NCI-H2081 treated with DMSO at 0.1 percent for 48 hours (cell line): ENCODE measurements around the gene HDGFL2.

Experiments used
- DNase-seq: peaks from one replicate; lab custom pipeline; 2025; lab: John Stamatoyannopoulos, UW

Gene HDGFL2

DNA sequence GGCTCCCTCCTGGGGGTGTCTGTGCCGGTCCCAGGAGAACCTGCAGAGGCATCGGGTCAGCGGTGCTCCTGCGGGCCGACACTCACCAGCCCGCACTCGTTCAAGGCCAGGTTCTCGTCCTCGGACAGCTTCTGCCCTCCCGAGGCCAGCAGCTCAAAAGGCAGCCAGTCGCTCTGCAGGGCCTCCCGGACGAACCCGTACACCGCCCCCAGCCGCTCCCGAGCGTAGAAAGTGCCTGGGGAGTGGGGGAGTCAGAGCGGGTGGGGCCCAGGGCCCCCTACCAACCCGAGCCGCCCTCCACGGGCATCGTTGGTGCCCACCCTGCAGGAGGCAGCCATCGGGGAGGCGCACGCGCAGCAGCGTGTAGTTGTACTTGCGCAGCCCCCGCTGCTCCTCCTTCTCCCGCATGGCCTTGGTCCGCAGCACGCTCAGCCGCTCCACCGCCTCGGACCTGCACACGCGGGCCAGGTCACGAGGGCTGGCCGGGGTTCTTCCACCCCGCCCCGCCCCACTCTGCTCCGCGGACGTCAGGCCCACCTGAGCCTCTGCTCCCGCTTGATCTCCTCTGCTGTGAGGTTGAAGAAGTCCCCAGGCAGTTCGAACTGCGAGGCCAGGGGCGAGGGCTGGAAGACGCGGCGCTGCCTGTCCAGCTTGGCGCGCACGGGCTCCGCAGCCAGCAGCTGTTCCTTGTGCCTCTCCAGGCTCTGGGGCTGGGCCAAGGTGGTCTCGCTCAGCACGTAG lies 26.0 kb upstream of the HDGFL2 start:
- no peak for DNase-seq

DNA sequence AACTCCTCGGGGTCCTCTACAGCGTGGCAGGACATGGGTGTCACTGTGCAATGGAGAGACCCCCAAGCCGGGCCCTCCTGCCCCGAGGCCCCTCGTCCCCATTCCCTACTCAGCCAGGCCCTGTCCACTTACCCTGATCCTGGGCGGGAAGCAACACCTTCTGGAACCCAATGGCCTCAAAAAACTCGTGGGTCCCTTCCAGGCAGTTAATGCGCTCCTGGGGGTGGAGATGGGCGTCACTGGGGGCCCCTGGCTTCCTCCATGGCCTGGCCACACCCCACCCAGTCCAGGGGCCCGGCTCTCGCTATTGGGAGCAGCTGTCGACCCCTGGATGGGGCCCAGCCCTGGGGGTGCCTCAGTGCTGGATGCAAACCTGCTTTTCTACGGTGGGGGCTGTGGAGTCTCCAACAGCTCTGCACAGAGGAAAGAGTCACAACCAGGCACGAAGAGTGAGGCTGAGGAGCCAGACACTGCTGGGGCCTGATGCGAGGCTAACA lies 25.3 kb upstream of the HDGFL2 start:
- DNase-seq, result no peak

DNA sequence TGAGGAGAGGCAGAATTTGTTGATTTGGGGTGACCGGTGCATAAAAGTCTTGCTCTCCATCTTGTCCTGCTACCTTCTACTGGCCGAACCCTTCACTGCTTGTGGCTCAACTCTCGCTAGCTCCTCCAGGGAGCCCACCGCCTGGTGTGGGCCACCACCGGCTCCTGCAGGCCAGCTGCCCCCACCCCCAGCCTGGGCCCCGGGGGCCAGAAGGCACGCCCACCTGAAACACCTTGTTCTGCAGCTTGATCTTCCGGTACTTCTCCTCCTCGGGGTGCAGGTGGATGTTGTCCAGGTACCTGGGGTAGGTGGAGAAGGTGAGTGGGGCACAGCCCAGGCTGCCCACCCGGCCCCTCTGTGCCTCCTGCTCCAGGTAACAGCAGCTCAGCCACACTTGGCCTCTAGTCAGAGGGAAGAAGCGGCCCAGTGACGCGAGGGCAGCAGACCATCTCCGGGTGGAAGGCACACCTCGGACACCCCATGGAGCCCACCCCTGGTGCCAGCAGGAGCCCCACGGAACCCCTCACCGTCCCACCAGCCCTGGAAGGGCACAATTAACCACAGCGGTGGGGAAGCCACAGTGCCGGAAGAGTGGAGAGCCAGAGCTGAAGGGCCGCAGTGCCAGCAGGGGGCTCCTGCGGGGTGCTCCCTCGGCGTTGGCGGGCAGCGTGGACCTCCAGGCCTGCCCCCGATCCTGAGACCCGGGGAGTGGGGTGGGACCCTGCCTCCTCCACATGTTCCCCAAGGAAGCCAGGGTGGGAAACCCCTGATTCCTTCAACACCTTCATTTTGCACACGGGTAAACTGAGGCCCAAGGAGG lies 24.6 kb upstream of the HDGFL2 start:
- DNase-seq, result no peak

DNA sequence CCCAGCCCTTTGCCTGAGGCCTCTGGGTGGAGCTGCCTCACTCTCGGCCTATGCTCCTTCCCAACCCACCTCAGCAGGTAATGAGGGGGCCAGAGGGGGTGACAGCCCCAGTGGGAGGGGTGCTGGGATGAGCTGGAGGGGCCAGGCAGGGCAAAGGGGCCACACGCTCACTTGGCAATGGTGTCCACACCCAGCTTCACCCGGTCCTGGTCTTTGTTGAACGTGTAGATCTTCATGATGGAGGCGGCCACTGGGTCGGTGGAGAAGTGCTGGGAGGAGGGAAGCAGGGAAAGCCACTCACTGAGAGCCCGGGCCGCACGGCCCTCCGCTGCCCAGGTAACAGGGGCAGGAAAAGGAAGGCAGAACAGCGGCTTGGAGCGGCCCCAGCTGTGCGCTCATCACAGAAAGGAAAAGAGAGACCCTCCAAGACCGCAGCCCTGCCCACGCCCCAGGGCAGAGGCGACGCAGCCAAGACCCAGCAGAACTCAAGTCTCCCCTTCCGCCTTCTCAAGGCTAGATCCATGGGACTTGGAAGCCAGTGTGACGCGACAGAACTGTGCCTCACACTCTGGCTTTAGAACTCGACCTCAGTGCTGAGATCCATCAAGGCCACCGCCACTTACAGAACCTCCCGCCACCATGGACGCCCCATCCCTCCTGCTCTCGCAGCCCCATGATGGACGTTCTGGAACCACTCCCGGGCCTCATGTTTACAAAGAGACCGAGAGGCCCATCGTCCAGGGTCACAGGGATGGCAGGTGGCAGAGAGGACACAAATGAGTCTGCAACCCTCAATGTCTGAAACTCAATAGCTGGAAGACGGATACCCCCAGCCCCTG lies 23.7 kb upstream of the HDGFL2 start:
- no peak for DNase-seq

DNA sequence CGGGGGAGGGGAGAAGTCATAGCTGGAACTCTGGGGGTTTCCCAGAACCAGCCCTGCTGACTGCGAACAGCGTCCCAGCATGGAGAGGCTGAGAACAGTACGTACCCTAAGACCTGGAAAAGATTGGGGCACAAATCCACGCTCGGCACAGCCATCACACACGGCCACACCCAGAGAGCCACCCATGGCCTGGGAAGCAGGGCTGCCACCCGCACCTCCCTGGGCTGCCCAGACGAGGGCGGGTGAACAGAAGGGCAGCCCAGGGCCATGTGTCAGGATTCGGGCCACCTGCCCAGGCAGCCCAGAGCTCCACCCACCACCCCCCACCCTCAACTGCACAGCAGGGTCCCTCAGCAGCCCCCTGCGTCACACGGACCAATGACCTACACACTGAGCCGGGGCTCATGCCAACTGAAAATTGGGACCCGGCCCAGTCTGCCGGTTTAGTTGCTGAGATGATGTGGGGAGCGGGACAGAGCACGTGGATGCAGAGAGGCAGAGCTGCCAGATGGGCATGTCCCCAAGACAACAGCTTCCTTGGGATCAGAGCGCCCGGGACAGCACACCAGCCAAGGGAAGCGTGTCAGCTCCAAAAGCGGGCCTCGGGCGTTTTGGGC lies 23.0 kb upstream of the HDGFL2 start:
- DNase-seq, result no peak

DNA sequence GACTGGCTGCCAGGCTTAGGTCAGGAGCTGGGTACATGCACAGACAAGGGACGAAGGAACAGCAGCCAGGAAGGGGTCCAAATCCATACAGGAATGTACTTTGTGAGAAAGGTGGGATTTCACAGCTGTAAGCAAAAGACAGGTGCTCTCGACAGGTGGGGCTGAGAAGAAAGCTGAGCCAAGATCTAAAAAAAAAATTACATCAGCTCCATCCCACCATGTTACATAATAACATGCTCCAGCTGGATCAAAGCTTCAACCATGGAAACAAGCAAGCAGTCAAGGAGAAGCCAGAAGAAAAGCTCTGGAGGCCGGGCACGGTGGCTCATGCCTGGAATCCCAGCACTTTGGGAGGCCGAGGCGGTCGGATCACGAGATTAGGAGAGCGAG lies 22.5 kb upstream of the HDGFL2 start:
- no peak for DNase-seq

DNA sequence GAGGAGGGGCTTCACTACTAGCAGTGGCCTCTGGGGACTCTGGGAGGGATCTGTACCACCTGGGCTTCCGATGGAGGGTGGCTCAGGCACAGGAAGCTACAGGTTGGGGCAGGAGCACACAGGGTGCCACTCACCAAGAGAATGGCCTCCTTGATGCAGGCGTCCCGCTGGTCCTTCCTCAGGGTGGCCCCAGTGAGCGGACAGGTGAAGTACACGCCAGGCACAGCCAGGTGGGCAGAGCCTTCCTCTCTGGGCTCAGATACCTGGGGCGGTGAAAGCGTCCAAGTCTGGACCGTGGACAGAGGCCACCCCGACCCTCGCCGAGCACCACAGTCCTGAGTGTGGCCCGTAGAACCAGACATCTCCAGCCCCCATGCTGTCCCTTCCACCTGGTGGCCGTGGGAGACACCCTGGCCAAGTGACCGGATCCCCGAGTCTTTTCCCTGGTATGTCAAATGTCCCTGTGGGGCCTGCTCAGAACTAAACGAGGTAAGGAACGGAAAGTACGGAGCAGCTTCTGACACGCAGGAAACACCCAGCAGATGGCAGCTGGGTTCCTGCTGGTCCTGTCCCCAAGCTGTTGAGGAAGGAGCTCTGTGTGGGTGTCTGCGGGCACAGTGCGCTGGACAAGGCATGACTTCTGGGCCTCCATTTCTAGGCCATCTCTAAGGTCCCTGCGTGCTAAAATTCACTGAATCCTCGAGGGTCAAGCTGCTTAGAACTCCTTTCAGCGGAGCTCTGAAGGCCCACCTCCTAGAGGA lies 19.7 kb upstream of the HDGFL2 start:
- no peak for DNase-seq

DNA sequence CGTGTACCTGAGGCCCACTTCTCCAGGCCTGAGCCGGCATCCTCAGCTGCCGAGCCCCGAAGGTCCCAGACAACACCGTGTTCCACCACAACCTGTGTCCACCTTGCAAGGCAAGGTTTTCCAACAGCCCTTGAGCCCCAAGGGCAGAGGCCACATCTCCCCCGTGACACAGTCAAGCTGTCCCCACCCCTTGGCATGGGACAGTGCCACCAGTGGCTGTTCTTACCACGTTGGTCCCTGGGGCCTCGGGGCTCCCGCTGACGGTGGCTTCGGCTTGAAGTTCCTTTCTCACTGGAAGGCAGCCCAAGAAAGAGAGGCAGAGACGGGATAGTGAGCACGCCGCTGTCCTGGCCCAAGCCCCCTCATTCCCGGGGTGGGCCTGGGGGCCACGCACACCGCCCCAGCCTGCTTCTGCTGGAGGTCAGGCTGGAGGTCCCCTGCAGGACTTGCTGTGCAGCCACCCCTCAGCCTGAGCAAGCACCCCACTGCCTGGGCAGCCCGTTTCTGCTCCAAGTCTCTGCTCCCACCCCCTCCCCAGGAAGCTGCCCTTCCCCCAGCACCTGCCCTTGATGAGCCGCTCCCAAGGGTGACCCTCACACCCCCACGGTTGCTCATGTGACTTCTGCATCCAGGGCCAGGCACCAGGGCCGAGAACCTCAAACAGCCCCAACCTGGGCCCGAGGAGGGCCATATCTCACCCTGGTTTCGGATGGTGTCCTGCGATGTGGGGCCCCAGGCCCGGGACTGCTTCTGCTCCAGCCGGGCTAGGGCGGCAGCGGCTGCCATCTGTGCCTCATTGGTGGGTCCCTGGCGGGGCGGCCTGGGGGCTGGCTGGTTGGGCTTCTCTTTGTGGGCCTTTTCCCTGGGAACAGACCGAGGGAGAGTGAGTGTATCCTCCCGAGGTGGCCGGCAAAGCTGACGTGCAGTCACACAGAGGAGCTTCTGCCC lies 18.6 kb upstream of the HDGFL2 start:
- no peak for DNase-seq

DNA sequence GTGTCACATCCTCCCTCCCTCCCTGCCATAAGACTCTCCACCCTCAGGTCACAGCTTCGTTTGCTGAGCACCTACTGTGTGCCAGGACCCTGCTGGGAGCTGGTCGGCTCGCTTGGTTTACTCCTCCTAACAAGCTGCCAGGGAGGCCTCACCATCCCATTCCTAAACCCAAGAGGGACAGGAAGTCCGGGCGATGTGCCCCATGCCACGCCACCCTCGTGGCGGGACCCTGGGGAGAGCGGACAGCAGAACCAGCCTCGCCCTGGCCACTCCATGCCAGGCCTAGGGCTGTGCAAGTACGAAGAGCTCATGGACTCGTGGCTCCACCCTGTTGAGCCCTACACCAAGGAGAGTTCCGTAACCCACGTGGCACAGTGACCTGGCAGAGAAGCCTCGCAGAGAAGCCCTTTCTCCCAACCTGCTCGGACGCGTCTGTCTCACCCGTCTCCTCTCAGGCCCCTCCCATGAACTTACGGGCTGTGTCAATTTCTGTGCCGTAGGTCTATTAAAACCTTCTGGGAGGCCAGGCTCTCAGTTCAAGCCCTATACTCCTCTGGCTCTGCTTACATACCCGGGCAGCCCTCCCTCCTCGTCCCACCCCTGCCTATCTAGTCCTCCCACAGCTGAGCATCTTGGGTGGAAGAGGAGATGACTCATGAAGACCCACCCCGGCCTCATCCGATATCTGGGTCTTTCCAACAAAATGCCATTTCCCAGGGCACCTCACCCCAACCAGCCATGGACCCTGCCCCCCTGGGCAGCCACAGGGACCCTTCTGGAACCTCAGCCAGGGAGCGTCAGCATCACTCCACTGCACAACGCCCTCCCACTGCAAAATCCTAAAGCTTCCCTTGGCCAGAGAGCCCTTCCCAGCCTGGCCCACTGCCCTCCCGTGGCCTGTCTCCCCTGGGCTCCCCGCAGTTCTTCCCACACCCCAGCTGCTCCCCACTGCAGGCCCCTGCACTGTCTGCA lies 17.1 kb upstream of the HDGFL2 start:
- DNase-seq, result no peak

DNA sequence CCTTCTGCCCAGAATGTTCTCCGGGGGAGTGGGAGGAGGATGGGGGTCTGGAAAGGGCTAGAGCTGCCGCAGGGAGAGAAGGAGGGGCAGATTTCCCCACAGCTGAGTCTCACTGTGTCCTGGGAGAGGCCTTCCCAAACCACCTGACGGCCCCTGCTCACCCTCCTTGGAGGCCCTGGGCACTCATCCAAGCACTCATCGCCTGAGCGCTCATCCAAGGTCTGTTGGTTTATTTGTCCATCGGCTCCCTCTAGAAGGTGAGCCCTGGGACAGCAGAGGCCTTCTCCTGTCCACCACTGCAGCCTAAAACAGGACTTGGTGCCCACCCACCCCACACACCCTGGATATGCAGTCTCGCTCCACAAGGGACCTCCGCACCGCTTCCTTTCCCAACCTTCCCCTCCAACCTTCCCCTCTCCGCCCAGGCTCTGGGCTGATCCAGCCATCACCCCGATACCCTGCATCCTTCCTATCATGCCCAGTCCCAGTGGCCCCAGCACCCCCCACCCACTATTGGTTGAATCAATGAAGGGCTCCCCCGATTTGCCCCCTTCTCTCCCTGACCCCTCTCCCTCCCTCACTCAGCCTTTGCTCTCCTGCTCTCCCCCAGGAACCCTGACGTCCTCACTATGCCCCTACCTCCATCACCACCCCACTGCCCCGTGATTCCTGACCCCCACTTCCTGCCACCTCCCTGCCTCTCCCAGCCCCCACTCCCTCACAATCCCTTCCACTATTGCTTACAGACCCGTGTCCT lies 16.2 kb upstream of the HDGFL2 start:
- DNase-seq, result no peak

DNA sequence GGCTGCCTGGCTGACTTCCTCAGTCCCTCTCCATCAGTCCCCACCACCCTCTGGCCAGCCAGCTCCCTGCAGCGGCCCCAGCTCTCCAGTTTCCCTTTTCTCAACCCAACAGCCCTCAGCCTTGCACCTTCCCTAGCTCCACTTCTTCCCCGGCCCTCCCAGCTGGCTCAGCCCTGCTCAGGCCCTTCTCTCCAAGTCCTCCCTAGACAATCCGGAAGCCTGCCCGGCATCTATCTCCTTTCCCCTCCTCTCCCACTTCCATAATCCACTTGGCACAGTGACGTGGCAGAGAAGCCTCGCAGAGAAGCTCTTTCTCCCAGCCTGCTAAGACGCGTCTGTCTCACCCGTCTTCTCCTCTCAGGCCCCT lies 15.6 kb upstream of the HDGFL2 start:
- no peak for DNase-seq

DNA sequence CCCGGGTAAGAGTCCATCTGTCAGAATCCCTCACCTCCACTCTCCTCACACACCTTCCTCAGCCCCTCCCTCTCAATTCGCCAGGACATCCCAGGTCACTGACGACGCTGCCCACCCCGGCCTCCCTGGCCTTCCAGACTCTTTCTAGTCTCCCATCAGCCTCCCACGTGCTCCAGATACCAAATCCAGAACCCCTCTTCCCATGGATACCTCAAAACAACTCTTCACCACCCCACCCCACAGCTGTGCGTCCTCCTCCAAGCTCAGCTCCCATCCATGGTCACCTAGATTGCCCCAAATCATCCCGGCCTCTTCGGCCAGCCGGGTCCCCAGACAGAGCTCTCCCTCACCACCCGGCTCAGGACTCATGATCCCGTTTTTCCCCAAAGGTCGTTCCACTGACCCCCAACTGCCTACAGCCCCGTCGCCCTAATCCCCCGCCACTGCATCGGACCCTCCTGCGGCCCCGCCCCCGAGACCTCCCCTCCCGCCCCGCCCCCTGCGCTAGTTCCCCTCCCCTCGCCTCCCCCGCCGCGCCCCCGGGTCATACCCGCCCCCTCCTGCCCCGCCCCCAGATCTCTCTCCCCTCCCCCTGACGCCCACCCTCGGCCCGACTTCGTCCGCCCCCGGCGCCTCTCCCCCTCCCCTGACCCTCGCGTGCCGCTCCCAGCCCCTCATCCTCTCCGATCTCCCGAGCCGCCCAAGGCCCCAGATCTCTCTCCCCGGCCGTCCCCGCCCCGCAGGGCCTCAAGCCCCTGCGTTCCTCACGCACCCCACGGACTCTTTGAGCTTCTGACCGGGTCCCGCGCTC lies 15.0 kb upstream of the HDGFL2 start:
- no peak for DNase-seq

DNA sequence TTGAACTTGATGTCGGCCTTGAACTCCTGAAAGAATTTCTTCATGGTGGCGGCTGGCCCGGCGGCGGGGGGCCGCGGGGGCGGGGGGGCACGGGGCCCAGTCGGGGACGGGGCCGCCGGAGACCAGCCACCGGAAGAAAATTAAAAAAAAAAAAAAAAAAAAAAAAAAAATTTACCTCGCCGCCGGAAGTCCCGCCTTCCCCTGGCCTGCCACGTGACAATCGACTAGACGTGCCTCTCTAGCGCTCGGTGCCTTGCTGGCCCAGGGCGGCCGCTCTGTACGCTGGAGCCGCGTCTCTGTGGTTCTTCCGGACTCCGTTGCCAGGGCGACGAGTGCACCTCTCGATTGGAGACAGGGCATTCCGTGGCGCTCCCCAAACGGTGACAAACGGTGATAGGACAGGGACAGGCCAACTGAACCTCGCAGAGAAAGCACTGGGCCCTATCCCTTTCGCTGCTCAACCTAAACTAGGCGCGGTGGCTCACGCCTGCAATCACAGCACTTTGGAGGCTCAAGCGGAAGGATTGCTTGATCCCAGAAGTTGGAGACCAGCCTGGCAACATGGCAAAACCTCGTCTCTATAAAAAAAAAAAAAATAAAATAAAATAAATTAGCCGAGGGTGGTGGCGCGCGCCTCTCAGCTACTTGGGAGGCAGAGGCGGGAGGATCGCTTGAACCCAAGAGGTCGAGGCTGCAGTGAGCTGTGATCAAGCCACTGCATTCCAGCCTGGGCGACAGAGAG lies 14.3 kb upstream of the HDGFL2 start, which contains the start of gene UBXN6:
TSS of gene UBXN6 (minus strand) at position 141 of the 742 bp plus-strand sequence. CDS start at position 44, 97 bp downstream.
- DNase-seq, result peak; percentile 81

DNA sequence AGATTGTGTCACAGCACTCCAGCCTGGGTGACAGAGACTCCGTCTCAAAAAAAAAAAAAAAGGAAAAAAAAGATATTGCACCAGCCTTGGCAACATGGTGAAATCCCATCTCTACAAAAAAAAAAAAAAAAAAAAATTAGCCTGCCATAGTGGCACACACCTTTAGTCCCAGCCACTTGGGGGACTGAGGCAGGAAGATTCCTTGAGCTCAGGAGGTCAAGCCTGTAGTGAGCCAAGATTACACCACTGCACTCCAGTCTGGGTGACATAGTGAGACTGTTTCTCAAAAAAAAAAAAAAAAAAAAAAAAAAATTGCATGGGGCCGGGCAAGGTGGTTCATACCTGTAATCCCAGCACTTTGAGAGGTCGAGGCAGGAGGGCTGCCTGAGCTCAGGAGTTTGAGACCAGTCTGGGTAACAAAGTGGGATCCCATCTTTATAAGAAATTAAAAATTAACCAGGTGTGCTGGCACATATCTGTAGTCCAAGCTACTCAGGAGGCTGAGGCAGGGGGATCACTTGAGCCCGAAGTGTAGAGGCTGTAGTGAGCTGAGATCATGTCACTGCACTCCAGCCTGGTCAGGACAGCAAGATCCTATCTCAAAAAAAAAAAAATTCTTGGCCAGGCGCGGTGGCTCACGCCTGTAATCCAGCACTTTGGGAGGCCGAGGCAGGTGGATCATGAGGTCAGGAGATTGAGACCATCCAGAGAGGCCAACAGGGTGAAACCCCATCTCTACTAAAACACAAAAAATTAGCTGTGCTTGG lies 7.1 kb upstream of the HDGFL2 start:
- no peak for DNase-seq

DNA sequence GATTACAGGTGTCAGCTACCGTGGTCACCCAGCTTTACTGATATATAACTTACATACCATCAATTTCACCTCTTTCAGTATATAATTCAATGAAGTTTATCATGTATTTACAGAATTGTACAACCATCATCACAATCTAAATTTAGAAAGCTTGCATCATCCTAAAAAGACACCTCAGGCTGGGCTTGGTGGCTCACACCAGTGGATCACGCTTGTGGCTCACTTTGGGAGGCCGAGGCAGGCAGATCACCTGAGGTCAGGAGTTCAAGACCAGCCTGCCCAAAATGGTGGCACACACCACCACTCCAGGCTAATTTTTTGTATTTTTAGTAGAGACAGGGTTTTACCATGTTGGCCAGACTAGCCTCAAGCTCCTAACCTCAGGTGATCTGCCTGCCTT lies 4.3 kb upstream of the HDGFL2 start:
- DNase-seq, result no peak
